ENCODE results near the gene RAI1.

Gene RAI1

DNA sequence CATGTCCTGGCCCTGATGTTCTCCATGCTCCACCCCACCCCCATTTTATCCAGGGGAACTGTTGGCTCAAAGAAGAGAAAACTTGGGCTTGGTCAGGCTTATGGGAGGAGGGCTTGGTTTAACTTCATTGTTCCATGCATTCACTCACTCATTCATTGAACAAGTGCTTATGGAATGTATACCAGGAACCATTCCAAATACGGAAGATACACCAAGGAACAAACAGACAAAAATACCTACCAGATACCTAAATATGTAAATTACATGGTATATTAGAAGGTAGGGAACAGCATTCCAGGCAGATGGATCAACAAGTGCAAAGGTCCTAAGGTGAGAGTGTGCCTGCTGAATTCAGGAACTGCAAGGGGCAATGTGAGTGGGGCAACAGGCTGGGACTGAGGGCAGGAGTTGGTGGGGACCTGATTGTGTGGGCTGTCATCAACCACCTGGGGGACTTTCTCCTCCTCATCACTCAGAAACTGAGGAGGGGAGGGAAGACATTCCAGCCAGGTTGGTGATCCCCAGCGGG is 39.9 kb downstream of the RAI1 start:
- DNase-seq: no peak

DNA sequence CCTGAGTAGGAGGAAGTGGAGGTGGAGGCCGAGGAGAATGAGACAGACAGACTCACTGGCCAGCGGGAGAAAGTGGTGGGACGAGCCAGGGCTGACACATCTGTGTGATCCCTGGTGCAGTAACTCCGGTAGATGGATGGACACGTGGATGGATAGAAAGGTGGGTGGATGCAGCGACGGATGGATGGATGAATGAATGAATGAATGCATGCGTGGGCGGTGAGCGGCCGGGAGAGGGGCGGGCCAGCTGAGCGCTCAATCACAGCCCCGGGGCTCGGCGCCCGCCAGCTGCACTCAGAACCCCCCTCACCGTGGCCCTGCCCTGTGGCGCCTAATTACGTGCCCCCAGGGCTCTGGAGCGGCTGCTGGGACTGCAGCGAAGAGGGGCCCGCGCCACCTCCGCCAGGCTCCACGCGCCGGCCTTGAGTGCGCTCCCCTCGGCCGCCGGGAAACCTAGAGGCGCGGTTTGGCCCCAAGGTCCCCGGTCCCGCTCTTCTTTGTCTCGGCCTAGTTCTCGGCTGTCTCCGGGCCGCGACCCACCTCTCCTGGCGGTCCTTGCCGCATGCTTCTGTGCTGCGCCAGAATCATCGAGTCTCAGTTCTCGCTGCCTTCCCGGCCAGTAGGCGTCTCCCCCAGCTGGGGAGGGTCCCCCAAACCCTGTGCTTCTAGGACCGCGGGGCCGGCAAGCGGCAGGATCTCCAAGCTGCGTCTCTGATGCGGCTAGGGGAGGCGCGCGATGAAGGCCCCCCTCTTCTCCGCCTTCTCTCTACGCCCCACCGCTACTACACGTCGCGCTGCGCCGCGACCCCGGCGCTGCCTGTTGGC is 41.0 kb downstream of the RAI1 start:
- DNase-seq: no peak

DNA sequence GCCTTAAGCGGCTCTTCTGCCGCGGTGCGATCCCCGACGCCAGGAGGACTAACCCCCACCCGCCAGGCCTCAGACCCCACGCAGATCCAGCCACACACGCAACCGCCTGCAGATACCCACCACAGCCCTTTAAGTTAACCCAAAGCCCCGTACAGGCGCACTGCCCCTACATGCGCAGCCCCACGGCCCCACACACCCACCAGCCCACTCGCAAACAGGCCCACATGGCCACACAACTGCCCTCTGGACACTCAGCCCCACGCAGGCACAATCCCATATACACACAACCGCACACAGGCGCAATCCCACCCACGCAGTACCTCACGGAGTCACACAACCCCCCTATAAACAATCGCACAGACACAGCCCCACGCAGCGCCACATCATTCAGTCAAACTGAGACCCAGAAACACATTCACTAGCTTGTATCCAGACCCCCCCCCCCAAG is 41.7 kb downstream of the RAI1 start:
- no peak for DNase-seq

DNA sequence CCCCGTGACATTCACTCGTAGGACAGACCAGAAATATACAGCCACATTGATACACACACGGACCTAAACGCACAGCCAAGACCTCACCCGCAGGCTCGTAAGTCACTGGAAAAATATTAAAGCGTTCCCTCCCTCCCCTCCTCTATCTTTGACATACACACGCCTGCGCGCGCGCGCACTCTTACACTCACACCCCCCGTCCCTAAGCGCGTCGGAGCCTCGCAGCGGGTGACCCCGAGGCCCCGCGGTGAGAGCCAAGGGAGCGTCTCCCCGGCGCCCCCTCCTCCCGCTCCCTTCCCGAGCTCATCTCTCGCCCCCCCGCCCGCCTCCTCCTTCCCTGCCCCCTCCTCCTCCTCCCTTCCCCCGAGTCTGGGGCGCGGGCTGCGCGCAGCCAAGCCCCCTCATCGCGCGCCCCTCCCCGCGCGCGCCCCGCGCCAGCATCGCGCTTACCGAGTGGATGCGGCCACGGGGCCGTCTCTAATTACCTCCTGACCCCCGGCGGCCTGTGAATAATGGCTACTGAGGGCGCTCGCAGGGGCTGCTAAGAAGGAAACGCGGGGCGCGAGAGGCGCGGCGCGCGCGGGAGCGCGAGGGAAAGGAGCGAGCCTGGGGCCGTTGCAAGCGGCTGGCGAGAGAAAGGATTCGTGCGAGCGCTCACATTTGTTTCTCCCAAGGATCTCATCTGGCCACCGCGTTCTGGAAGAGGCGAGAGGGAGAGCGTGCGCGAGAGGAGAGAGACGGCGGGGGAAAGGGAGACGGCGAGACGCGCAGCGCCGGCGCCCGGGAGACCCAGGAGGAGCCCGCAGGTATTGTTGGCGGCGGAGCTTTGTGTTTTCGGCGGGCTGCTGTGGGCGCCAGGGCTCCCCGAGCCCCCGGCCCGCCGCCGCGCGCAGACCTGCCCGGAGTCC is 42.4 kb downstream of the RAI1 start:
- no peak for DNase-seq

DNA sequence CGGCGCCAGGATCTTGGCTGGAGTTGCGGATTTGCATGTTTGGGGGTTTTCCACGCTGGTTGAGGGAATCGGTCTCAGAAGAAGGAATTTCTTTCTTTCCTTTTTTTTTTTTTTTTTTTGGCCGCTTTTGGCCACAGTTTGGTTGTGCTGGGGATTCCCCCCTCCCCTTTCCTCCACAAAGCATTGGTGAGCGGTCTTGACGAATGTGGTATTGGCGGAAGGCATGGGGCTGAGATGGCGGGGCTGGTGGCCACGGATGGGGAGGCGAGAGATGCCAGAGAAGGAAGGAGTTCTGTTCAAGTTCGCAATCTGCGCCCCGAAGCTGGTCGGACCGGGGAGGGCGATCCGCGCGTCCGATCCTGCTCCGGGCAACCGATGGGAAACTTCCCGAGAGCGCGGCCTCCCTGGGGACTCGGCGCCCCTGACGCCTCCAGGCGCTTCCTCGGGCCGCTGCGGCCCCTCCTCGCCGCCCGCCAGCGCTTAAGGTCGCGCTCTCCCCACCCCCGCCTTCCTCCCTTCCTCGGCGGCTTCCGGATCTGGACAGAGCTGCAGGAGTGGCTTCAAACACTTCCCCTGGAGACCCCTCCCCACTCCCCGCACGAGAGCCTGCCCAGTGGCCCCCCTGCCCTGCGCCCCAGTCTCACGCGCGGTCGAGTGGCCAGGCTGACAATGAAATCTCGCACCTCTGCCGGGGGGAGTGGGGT is 43.2 kb downstream of the RAI1 start:
- no peak for DNase-seq

DNA sequence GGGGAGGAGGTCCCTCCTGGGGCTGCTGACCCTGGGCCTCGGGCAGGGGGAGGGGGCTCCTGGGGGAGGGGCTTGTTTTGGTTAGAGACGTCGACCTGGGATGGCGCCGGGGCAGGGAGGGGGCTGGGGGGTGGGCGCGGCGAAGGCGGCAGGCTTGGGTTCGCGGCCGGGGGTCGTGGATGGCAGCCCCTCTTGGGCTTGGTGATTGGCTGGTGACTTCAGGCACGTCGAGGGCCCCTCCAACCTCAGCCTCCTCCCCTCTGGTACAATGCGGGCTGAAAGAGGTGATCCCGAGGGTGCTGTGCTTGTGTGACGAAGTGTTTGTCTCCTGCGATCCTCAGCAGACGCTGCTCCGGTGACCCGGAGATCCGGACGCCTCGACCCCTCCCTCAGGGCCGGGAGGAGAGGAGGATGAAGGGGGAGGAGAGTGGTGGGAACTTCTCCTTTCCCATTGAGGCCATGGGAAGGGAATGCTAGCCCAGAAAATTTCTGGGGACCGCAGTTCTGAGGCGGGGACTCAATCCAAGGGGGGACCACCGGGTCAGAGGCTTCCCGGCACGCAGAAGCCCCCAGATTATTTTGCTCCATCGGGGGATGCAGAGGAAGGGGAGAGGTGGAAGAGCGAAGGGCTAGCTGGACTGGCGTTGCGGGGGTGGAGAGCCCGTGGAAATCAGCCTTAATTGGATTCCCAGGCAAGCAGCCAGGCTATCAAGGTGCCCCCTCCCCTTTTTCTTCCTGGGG is 43.9 kb downstream of the RAI1 start:
- no peak for DNase-seq

DNA sequence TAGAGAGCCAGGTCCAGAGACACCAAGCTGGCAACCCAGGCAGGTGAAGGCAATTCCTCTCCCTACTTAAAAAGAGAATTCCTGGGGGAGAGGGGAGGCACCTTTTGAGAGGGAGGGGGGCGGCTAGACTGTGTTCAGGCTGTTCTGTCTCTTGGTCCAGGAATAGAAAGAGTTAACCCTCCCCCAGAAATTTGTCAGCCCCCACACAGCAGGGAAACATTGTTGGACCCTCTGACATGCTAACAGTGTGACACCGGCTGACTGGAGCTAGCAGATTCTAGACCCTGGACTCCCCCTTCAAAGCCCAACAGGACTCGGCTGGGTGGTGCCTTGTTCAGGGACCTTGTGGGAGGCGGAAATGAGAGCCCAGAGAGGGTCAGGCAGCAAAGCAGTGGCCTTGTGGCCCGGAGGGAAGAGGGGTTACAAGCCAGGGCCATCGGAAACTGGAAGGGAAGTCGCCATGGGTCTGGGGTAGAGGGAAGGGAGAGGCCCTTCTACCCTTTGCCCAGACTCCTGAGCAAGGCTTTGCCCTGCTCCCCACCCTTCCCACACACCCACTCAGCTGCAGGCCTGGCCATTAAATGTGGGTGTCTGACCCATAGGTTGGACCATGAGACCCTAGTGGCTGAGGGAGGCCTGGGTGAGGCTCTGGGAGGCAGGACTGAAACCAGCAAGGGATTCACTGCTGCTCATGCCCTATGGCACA is 44.6 kb downstream of the RAI1 start:
- no peak for DNase-seq

DNA sequence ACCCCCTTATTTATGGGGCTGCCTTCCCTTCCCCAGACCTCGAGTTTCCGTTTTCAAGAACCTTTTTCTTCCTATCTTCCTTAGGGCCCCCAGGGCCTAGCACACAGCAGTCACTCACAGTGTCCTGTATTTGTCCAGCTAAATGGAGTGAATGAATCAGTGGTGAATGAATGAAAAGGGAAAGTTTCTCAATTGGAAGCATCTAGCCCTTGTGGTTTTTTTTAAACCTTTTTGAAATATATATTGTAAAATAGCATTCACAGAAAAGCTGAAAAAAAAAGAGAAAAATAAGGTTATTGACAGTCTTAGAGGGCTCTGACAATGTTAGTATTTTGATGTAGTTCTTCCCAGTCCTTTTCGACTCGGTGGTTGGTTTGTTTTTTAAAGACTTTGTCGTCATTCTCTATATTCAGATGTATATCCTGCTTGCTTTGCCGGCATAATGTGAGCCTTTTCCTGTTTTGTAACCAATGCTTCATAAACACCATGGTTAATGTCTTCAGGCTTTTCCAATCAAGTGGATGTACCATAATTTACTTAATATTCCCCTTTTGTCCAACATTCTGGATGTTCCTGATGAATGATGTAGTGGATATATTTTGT is 45.3 kb downstream of the RAI1 start:
- no peak for DNase-seq

DNA sequence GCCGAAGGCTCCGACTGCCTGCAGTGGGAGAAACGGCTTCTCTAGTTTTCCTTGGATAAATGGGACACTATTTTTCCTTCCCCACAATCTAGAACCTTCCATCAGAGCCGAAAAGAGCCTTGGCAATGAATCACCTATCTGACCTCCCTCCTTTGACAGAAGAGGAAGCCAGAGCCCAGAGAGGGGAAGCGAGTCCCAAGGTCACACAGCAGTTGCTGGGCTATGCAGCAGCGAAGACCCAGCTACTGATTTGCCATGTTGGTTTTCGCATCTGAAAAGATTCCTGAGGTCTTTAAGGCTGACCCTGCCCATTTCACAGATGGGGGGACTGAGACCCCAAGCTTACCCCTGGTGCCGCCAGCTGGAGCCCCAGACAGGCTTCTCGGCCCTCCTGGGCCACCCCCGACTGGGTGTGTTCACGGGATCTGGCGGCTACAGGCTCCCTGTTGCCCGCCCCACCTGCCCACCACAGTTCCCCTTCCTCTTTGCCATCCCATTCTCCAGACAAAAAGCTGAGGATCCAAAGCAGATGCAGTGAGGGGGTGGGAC is 45.9 kb downstream of the RAI1 start:
- DNase-seq: no peak

DNA sequence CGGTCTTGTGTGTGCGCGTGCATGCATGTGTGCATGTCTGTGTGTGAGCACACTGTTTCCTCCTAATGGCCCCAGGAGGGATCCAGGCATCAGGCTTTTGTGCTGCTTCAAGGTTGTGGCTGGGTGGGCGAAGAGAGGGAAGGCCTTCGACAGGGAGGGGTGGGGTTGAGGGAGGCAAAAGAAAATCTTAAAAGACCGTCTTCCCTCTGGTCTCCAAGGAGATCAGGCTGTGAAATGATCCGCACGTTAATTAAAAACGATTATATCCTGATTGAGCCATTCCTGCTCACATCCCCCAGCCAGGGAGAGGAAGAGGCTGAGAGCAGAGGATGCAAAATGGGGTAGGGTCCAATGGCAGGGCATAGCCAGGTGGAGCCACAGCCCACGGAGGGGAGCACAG is 46.9 kb downstream of the RAI1 start:
- DNase-seq: no peak

DNA sequence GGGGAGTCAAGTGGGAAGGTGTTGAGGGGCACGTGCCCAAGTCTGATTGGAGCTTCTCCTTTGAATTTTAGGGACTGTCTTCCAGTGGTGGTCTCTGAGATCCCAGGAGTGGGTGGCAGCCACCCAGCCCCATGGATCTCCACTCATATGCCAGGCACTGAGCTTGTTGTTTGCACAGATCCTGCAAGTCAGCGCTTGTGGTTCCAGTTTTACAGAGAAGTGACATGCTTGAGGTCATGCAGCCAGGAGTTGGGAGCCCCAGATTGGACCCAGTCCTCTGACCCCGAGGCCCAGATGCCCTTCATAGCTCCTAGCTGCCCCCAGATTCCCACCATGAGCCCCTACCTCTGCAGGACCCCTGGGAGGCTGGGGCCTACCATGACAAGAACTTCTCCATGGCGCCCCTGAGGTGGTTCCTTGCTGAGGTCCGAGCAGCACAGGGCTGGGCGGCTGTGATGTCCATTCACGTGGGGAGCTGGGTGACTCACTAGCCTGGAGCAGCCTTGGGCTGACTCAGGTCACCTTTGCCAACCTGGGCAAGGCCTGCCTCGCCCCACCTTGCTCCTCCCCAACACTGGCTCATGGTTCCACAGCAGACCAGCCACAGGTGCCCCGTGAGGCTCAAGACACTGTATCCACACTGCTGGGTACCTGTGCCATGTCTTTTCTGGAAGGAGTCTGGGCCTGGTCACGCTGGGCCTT is 47.4 kb downstream of the RAI1 start:
- DNase-seq: no peak

DNA sequence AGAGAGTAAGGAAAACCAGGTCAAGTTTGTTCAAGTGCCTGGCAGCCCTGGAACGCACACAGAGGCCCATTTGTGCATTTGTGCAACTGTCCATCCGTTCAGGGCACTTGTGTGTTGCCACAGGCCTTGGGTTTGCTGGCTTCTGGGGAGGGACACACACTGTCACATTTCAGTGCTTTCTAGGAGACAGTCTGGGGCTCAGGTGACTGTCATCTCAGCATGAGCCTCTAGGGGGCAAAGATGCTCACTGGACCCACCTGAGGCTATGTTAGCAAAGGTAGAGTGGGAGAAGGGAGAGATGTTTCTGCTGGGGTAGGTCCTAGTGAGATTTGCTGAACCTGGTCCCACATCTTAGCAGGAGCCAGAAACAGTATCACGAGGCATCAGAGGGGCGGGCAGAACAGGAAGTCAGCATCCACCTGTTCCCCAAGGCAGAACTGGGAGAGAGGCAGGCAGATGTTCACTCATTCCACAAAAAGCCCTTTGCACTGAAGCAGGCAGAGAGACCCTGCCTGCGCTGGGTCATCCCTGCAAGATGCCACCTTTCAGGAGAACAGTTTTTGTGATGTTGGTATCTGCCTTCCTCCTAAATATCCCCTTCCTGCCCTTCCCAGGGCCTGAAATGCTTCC is 48.5 kb downstream of the RAI1 start:
- peak; percentile 8 for DNase-seq

DNA sequence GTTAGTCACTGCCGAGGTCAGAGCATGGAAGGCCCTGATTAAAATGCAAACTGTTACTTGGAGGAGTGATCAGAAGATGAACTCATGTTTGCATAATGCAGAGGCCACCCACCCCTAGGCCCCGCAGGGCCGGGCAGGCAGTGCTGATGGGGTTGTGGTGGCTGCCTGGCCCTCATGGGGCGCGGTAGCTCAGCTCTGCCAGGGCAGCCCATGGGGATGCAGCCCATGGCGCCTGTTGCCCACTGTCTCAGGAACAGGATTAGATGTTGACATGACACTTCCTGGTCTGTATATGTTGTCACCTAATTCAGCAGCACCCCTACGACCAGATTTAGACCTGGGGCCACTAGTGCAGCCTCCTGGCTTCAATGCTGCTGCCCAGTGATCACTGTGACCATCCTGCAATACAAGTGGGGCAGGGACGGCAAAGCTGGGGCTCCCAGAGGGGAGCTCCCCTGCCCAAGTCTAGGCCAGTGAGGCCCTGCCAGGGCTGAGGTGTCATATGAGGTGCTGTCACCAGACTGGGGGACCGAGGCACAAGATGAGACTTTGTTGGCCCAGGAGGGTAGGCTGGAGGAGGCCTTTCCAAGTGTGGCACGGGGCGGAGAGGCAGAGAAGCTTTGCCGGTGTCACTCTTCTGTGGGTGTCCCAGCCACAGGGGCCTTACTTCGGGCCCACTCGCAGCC is 49.1 kb downstream of the RAI1 start:
- no peak for DNase-seq

DNA sequence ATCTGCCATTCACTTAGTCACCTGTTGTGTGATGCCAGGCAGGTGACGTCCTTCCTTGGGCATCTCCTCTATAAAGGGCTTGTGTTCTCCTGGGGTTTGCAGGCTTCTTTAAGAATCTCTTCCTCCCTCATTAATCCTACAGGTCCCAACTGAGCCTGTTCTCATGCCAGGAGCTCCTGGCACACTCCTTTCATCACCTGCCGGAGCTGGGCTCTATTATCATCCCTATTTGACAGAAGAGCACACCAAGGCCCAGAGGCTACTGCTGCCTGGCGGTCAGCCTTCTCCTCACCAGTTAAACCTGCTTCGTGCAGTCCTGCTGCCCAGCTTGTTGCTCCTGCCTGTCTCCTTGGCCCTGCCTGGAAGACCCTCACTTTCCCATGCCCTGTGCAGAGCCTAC is 51.2 kb downstream of the RAI1 start:
- DNase-seq: no peak

DNA sequence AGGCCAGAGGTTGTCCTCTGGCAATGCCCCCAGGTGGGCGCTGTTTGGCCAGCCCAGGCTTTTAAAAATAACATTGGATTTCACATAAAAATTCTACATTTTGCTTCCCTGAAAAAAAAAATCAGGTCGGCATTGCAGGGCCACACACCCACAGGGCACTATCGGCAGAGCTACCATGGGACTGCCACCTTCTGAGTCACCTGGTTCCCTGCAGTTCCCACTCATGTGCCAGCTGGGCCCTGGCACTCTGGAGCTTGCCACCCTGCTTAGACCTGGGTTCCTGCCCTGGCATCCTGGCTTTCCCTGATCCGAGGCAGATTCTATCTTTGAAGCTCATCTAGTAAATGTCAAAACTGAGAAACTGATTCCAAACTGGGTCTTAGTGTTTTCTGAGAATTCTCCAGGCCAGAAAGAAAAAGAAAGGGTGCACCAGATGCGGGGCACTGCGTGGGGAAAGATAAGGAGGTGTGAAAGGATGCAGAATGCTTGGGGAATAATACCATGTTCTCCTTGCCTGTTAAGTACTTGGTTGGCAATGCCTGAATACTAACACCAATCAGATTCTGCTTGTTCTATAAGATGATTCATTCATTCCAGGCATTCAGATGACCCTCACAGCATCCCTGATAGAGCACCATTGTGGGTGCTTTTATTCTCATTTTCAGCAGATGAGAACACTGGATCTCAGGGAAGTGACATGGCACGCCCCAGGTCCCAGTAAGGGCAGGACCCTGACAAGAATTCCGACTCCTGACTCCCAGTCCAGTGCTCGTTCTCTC is 51.8 kb downstream of the RAI1 start:
- no peak for DNase-seq

DNA sequence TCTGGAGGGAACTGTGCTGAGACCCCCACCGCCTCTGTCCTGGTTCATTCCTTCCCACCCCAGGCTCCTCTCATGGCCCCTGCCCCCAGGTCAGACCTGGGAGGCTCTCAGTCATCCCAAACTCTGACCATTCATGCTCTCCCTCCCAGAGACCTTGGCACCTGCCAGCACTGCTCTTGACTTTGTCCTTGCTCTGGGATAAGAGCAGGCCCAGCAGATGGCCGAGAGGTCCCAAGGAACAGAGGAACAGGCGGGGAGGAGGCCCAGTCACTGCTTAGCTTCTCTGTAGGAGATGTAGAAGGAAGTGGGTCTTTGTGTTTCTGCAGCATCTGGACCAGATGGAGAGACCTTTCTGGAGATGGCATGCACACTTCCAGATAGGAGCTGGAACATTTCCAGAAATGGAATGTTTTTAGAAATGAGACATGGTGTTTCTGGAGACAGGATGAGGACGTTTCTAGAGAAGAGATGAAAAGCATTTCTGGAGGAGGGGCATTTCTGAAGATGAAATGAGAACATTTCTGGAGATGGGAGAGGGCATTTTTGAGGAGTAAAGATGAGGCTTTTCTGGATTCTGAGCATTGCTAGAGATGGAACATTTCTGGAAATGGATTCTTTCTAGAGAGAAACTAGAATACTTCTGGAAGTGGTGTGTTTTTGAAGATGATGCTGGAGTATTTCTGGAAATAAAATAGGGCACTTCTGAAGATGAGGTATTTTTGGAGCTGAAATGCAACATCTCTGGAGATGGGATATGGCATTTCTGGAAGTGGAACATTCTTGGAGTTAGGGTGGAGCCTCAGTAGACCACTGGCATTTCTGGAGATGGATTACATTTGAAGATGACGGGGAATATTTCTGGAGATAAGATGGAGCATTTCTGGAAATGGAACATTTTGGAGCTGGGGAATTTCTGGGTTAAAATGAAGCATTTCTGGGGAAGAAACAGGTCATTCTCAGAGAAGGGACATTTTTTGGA is 55.2 kb downstream of the RAI1 start:
- DNase-seq: peak; percentile 39
